ENCODE measurements around the gene MLEC.

Gene MLEC

DNA sequence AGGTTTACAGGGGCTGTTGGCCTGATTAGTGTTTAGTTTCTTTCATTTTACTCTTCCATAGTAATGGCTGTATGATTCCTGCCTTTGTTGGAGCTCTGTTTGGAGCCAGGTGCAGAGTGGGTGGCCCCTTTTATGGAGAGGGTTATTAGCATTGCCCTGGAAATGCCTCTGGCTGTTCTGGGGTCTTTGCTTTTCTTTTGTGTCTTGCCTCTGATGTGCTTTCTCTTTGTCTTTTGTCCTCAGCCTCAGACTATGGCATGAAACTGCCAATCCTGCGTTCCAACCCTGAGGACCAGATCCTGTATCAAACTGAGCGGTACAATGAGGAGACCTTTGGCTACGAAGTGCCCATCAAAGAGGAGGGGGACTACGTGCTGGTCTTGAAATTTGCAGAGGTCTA lies 6.9 kb downstream of the MLEC start:
- DNase-seq (ENCODE audit: low read depth) = no peak

DNA sequence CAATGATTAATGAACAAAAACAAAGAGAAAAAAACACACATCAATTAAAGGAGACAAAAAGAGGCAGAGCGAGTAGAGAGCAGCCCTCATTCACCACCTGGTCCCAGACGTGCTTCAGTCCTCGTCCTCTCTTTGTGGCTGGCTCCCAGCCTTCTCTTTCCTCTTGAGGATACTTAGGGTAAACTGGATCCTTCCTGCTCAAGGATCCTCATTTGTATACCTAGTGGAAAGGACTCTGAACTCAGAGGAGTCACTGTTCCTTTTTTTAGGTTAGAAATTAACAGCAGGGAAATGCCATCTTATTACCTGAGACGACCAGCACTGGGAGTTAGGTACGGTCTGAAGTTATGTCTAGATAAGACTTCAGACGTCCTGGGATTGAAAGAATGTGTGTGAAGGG lies 9.7 kb downstream of the MLEC start:
- DNase-seq (ENCODE audit: low read depth) = no peak

DNA sequence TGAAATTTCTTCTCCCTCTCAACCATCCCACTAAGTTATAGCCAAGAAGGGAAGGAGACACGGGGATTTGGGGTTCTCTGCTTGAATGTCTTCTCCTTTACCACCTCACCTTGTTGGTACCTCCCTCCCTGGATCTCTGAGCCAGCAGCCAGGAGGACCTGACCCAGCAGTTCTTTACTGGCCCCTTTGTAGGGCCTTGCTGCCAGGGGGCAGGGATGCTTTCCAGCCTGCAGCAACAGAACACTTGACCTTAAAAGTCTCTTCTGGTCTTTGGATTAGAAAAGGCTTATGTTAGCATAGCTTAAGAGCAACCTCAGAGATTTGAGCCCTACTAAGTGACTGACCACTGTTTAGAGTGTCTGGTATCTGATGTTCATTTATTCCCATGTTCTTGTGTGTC lies 10.4 kb downstream of the MLEC start:
- no peak for DNase-seq (ENCODE audit: low read depth)

DNA sequence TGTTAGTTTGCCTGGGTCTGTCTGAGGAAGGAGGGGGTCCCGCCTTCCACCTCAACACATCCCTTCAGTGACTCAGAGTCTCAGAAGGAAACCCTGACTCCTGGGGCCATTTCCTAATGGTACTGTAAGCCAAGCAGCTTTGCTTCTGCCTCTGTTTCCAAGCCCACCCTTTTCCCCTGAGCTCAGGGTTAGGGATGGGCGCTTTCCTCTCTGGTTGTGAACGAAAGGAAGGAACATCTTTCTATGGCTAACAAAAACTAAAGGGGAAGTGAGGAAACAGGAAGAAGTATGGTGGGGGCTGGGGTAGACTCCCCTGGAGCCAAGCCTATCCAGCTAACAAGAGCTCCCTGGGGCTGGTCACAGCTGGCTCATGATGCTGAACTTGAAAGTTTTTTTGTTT lies 11.7 kb downstream of the MLEC start:
- DNase-seq (ENCODE audit: low read depth) = no peak

DNA sequence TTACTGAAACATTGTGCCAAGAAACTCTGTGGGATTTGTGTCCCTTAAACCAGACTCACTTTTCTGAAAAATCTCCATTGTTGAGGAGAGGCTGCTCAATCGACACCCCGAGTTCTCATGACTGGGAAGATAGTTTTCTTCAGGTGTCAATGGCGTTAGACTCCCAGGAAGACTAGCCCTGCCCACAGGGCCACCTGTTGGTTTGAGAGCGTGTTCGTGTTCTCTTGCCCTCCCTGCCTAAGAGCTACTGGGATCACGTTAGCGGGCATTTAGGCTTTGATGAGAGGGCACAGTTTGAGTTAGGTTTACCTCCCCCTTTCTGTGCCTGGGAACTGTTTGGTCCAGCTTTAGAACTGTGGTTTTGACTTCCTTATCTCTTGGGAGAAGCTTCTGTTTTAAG lies 12.6 kb downstream of the MLEC start:
- no peak for DNase-seq (ENCODE audit: low read depth)

DNA sequence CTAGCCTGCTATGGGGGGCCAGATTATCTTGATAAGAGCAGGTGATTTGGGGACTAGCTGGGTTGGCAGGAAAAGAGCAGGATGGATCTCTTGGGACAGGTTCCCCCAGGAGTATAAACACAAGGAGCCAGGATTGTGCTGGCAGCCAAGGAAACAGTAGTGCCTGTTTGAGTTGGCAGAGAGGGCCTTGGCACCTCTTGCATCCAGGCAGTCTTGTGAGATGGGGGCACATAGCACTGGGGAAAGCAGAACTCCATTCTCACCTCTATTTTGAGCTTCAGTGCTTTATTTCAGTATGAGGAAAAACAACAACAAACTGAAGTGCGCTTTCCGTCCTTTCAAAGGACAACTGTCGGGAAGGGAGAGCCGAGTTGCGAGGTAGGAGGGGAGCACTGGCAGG lies 13.9 kb downstream of the MLEC start:
- DNase-seq (ENCODE audit: low read depth) = no peak

DNA sequence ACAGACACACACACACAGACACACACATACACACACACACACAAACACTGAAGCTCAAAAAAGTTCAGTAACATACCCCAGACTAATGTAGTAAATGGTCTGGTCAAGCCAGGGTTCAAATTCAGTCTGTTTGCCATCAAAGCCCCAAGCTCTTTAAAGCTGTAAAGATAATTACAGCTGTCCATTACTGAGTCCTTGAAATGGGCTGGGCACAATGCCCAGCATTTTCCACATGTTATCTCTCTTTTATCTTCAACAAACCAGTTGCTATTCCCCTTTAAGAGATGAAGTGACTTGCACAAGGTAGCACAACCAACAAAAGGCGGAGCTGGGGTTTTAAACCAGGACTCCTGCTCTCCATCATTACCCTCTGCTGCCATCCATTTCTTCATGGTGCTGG lies 15.7 kb downstream of the MLEC start:
- DNase-seq (ENCODE audit: low read depth) = no peak

DNA sequence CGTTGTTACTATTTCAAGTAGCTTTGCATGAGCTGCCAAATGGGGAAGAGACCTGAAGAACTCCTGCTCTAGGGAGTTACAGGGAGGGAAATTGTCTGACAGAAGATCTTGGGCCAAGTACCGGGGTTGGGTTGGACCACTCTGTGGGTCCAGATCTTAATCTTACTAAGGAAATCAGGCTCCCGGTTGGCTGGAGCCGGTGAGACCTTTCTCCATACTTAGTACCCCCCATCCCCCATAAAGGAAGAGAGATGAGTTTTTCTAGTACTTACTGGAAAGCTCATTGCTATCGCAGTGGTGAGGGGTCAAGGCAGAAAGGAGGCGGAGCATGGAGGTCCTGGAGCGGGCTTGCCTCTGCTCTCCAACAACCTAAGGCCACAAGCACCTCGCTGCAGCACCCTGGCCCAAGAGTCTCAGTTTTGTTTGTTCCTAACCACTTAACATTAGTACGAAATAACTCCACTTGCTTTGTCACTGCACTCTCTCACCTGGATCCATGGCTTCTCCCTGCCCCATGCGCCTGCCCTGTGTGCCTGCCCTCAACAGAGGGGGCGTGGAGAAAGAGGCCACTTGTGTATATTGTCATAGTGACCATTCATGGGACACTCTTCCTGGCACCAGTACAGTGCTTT lies 16.5 kb downstream of the MLEC start:
- DNase-seq (ENCODE audit: low read depth) = no peak

DNA sequence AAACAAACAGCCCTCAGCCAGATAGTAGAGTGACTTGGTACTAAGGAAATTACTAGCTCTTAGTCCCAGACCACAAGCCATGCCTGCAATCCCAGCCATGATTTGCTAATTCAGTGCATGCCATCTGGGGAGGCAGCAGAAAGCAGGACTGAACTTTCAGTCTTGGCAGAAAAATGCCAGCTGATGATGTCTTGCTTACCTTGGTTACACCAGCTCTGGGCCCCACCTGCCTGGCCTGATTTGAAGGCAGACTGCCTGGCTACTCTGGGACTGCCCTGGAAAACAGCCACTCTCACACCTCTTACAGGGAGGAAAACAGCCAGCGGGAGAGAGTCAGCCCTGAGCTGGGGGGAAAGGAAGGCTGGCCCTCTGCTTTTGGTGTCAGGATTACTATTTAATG lies 18.7 kb downstream of the MLEC start:
- DNase-seq (ENCODE audit: low read depth) = no peak

DNA sequence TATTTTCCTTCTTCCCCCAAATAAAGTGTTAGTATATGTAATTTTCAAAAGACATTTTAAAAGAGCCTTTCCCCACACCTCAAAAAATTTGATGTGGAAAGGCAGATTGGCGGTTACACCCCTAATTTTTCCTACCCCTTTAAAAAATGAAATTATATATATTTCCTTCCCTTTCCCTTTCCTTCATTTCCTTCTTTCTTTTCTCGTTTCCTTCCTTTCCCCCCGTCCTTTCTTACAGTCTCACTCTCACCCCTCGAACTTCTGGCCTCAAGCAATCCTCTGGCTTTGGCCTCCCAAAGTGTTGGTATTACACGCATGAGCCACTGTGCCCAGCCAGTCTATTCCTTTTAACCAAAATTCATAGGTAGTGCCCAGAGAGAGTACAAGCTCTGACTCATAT lies 19.1 kb downstream of the MLEC start:
- no peak for DNase-seq (ENCODE audit: low read depth)

DNA sequence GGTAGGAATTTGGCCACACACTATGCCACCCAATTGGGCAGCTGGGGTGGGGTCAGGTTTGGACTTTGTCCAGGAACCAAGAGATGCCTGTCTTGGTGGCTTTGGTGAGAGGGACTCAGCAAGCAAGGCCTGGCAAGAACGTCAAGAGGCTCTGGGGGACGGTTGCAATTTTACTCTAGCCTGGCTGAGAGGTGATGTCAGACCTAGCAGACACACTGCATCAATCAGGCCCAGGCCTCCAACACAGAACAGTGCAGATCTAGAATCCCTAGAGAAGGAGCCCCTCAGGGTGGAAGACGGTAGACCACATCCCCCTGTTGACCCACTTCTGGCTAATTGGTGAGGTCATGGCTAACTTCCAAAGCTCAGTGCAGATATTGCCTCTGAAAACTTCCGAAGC lies 21.7 kb downstream of the MLEC start:
- DNase-seq (ENCODE audit: low read depth) = no peak

DNA sequence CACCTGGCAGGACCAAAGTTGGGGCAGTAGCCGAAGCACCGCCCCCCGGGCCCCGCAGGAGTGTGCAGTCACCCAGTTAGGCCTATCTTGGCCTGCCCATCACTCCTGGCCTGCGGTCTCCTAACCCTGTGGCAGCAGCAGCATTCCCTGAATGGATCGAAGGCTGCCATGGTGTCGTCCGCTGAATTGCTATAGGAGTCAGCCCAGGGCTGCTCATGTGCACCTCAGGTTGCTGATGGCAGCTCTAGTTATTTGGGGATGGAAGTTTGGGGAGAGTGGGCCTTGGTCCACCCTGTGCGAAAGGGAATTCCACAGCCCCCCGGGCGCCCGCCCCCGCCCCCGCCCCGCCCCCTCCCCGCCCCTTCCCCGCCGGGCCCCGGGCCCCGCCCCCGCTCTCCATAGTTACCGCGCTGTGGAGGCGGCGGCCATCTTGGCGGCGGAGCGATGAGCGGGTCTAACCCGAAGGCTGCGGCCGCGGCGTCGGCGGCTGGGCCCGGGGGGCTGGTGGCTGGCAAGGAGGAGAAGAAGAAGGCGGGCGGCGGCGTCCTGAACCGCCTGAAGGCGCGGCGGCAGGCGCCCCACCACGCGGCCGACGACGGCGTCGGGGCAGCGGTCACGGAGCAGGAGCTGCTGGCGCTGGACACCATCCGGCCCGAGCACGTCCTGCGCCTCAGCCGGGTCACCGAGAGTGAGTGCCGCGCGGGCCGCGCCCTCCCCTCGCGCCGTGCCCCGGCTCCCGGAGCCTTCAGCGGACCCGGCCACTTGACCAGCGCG lies 23.3 kb downstream of the MLEC start, which contains the start of gene UNC119B:
Gene UNC119B (plus strand): TSS at position 428 of the 774 bp plus-strand sequence. CDS start 17 bp downstream, at position 445.
- peak; percentile 62 for DNase-seq (ENCODE audit: low read depth)

DNA sequence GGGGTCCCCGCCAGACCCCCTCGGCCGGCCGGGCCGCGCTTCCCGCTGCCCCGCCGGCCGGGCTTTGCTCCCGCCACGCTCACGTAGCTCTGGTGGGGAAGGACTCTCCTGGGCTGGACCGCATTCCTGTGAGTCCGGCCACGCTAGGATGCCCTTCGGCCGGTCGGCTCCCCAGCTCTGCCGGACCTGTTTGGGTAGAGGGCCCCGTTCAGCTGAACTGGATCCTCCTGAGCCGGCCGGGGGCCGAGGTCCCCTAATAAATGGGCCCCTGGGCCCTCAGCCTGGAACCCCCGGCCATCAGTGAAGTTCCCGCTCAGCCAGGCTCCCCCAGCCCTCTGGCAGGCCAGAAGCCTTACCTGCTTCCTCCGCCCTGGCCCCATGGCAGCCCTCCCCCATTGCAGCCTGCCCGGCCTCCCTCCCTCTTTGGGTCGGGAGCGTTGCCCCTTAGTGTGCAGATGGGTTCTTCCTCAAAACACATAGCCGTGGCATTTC lies 23.9 kb downstream of the MLEC start:
- no peak for DNase-seq (ENCODE audit: low read depth)

DNA sequence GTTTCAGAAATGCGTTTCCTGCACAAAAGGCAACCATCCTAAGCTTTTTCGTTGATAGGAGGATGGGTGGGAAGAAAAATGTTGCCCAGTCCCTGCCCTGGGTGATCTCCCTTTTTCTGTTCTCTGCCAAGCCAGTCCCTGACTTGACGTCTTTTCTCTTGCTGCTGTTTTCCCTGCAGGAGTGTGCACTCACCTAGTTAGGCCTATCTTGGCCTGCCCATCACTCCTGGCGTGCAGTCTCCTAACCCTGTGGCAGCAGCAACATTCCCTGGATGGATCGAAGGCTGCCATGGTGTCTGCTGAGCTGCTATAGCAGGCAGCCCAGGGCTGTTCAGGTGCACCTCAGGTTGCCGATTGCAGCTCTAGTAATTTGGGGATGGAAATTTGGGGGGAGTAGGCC lies 24.5 kb downstream of the MLEC start:
- DNase-seq (ENCODE audit: low read depth) = no peak

DNA sequence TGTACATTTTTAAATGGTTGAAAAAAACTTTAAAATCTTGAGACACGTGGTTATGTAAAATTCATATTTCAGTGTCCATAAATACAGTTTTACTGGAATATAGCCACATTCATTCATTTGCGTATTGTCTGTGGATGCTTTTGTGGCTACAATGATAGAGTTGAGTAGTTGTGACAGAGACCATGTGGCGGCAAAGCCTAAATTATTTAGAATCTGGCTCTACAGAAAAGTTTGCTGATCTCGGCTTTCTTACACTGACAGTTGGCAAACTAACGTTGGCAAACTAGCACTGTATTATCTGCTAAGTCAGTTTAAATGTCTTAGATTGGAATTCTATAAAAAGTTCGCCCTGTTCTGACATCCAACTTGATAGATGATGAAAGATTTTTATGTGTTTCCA lies 25.7 kb downstream of the MLEC start:
- DNase-seq (ENCODE audit: low read depth) = no peak

DNA sequence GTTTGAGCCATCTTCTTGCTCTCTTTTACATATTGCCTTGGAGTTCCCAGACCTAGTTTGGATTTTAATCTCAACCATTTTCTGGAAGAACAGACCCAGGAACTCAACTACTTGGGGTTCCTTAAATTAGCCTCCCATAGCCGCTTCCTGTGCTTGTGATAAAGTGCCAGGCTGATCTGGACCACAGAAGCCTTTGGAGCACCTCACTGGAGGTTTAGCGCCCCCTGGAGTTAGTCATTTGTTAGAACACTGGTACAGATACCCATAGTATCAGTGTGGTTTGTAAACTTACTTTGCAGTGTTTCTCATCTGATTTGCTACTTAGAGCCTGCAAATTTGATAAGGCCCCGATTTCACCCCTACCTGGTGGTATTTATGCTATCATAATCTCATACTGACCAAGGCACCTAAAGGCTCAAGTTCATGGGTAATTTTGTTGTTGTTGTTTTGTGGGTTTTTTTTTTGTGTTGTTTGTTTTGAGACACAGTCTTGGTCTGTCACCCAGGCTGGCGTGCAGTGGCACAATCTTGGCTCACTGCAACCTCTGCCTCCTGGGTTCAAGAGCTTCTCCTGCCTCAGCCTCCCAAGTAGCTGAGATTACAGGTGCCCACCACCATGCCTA lies 27.0 kb downstream of the MLEC start:
- peak; percentile 35 for DNase-seq (ENCODE audit: low read depth)

DNA sequence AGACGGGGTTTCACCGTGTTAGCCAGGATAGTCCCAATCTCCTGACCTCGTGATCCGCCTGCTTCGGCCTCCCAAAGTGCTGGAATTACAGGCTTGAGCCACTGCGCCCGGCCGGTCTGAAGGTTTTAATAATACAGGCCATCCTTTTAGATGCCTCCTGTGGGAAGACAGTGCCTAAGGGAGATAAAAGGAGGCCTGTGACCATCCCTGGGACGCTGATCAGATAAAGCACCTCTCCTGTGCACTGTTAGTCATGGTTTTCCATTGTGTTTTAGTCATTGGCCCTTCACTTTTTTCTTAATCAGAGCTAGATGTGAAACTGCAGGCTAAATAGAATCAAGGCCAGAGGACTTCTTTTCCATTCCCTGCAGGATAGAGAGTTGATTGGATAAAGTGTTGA lies 31.1 kb downstream of the MLEC start:
- no peak for DNase-seq (ENCODE audit: low read depth)

DNA sequence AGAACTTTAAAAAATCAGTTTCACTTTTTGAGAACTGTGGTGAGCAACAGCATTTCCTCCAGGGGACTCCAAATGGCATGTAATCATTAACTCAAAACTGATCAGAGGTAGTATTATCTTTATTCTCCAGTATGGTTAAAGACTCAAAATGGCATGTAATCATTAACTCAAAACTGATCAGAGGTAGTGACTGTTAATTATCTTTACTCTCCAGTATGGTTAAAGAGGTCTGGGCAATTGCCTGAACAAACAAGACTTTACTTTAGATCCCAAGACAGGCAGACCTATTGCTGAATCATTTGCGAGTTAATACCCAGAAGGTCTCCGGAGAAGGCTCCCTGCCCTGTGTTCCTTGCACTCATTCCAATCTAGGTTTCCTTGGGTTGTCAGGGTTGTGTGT lies 32.1 kb downstream of the MLEC start:
- DNase-seq (ENCODE audit: low read depth) = no peak

DNA sequence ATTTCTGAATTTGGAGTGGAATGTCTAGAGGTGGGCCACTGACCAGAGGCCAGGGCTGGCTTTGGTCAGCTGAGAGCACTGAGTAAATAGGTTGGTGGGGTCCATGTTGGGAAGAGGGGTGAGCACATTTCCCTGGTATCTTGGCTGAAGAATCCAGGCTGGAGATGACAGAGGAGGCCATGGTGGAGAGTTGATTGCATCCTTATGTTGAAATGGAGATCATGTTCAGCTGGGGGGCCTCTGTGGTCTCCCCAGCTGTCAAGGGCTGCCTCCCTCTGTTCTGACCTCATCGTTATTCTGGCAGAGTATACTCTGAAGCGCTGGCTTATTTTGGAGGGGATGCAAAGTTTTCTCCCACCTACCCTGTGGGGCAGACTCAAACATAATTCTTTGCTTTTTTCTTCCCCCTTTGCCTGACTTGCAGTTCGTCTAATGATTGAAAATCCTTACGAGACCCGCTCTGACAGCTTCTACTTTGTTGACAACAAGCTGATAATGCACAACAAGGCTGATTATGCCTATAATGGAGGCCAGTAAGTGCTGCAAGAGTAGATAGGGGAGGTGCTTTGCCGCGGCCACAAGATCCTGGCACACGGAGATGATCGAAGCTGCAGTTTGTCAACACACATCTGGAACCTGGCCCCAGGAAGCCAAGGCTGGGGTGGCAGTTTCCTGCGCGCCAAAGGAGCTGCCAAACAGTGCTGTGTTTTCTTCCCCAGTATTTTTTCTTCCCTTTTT lies 32.7 kb downstream of the MLEC start:
- DNase-seq (ENCODE audit: low read depth) = no peak

DNA sequence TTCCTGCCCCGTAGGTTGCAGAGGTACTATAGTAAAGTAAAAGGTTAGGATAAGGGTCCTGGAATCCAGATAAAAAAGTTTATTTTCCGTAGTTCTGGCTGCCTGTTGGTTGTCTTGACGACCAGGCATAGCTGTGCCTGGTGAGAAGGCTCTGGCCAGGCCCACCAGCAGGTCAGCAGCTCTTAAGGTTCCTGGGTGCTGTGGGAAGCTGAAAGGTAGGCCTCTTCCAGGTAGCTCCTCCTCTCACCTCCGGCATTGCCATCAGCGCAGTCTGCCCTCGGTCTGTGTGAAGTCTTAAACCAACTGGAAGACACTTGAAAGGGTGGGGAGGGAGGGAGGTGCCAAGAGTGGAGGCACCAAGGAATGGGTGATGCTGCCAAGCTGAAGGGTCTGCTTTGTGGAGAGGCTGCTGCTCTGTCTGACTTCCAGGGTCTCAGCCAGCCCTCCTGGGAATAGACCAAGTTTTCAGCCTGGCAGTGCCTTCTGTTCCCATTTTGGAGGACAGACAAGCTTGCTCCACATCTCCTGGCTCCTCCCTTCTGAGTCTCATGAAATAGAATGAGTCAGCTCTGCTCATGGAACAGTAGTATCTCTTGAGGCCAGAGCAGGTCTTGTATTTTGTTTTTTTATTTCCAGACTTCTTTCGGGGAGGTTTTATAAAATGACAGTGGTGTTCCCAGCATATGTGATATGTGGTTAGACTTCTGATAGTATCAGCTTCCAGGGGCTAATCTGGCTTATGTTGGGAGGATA lies 33.5 kb downstream of the MLEC start:
- no peak for DNase-seq (ENCODE audit: low read depth)

DNA sequence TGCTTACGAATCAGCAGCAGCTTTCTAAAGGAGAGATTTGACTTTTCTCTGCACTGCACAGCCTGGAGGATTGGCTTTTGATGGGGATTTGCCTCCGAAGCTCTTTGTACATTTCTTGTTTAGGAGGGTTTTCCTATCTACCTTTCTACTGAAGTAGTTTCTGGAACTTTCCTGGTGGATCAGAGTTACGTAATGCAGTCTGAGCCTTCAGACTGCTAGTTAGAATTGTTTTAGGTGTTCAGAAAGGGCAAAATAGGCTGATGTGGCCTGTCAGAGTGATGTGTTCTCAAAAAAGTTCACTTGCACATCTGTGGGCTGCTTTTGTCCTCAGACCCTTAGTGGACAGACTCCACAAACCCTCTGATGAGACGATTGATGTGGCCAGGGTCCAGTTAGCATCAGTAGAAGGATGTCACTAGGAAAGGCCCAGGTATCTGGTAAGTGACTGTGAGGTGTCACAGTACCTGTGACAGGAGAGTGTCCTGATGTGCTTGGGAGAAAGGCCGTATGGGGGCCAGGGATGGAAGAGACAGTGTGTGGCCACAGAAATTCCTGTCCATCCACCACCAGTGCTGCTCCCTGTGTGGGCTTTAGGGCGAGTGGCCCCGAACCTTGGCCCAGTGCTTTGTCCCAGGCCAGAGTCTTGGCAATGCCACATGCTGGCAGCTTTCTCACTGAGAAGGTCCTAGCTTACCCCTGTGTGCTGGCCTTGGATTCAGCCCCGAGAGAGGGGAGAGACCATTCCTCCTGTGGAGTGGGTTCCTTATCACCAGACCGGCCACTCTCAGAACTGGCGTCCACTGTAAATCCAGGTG lies 34.2 kb downstream of the MLEC start:
- no peak for DNase-seq (ENCODE audit: low read depth)
